Pancreas (tissue), 10 donors: ENCODE data around the gene WFIKKN1. TPM values are rescaled to one million over a fixed set of nuclear protein-coding genes. Genes with fewer than 3 reads are reported as not detected.
A peak's percentile ranks its signal among the peaks of the same experiment; 100 is the strongest.

Experiments used
- ATAC-seq, 4 donors: fragments of 200-7000 bp; cut with Tn5 transposase; one replicate each; pipeline versions ENCODE4 v1.8.0 to v1.9.1; 2020; ENCODE audit warnings: mild to moderate bottlenecking in 4 of 4, moderate library complexity in 4 of 4
- DNase-seq, 6 donors: peaks; one replicate each; pipeline ENCODE4 v3.0.0-alpha.2; 2020
- FAIRE-seq: peaks from 2 replicates; lab custom pipeline; 2012; peaks lifted over from hg19 to GRCh38; lab: Jason Lieb, UNC
- H3K27ac ChIP-seq, 4 donors: fragments of 200-600 bp; sonication (generic); 1 replicate in 3 of 4; 2 replicates in 1 of 4; pipeline versions ENCODE4 v1.5.0 to v1.8.0; 2020
- H3K27me3 ChIP-seq, 4 donors: fragments of 200-600 bp; one replicate each; pipeline ENCODE4 v1.8.0; 2021
- H3K36me3 ChIP-seq, 3 donors: fragments of 200-600 bp; sonication (generic) in 1 of 3; one replicate each; pipeline versions ENCODE4 v1.5.0 to v1.8.0; 2020 to 2021
- H3K4me1 ChIP-seq, 3 donors: fragments of 200-600 bp; one replicate each; pipeline ENCODE4 v1.8.0; 2021
- H3K4me3 ChIP-seq, 4 donors: fragments of 200-600 bp; sonication (generic) in 2 of 4; one replicate each; pipeline versions ENCODE4 v1.5.0 to v1.8.0; 2020 to 2021
- H3K9me3 ChIP-seq, 4 donors: fragments of 200-600 bp; one replicate each; pipeline ENCODE4 v1.8.0; 2021
- CTCF ChIP-seq, 4 donors: fragments of 200-600 bp; sonication (generic) in 3 of 4; IDR thresholded peaks; one replicate each; pipeline versions ENCODE4 v1.5.0 to v1.8.0; 2021; ENCODE audit warnings: antibody characterized with exemption in 4 of 4
- WGBS, 2 donors: extraction: QIAGEN DNeasy Blood & Tissue Kit; methylation state at CpG; one replicate each; pipeline ENCODE4 v1.1.7; 2013; 5-methylcytosine and 5-hydroxymethylcytosine counted together
- intact Hi-C, 3 donors: fragments of 100-400 bp; cut with DNase I; formaldehyde crosslinking; loops; one replicate each; pipeline versions ENCODE4 v1.11.1 to v1.14.2; 2022
- polyA plus RNA-seq, 2 donors: library from polyadenylated mRNA; stranded (reverse); fragments of 200-250 nt; gene quantifications; one replicate each; pipeline ENCODE4 v1.2.3, GENCODE V29; 2013
- total RNA-seq, 6 donors: library from RNA; stranded (reverse); fragmentation: NEBNext Ultra II Directional in 4 of 6; extraction: Animal tissue kit (Norgen Biotek cat#: 25700) in 4 of 6; gene quantifications; one replicate each; pipeline versions ENCODE4 v1.2.1 to v1.2.4, GENCODE V29; 2021 to 2023
- donor health status: healthy with polysubstance abuse.
- donor health status: DM: no; HTN: no; CAD: no; lungs with moderate emphysema.
- donor health status: DM: no; HTN: no; CAD: no.
- donor health status: control.
- donor health status: control.
- donor health status: Bipolar disorder and iron deficiency.
- donor health status: DM: yes; HTN: yes; CAD: no.
- donor health status: DM: no; HTN: no; CAD: no.
- donor health status: DM: no; HTN: no; CAD: no.
- donor health status: DM: yes; HTN: yes; CAD: no.

WFIKKN1 gene
- total and polyA plus RNA-seq, 8 donors: 0.75 to 13.8 (median 1.7) TPM

- intact Hi-C loops: no loop called here
- Histone ChIP-seq H3K27ac (no peak overlapping the region), H3K4me1 (peaks cover 15 to 35% (median 24%) of the 10 kb centered on the region in 3 donors), H3K4me3 (no peak overlapping the region), H3K36me3 (no peaks in the 10 kb centered on the region), H3K27me3 (no peaks in the 10 kb centered on the region), H3K9me3 (no peaks in the 10 kb centered on the region)
- DNase-seq (peak in 4 of 6 donors; percentile 20 to 84 (median 50)), ATAC-seq (no peak), FAIRE-seq (no peak)
- 63 to 74% methylated on average over 36 to 38 of the region's 38 CpGs for WGBS, 2 donors
- no peak for TF ChIP-seq CTCF (IDR thresholded peaks at IDR 0.05)
Measured at GRCh38 chr16:583815-584591, 46.8 kb upstream of the WFIKKN1 start.

GRCh38 chr16:585351-585750, 45.4 kb upstream of the WFIKKN1 start:
- Histone ChIP-seq H3K36me3 (no peaks in the 10 kb centered on the region), H3K4me3 (no peak overlapping the region), H3K4me1 (peaks cover 15 to 28% (median 17%) of the 10 kb centered on the region in 3 donors), H3K27ac (no peak overlapping the region), H3K9me3 (no peaks in the 10 kb centered on the region), H3K27me3 (no peaks in the 10 kb centered on the region)
- FAIRE-seq (no peak), ATAC-seq (no peak), DNase-seq (peak in 5 of 6 donors; percentile 38 to 91 (median 73))
- no peak for TF ChIP-seq CTCF (IDR thresholded peaks at IDR 0.05)
- 6 to 8% methylated on average over 10 of the region's 10 CpGs for WGBS, 2 donors
- intact Hi-C loops: no loop called here

GRCh38 chr16:586047-586644, 44.6 kb upstream of the WFIKKN1 start:
- DNase-seq: peak in 3 of 6 donors; percentile 19 to 71 (median 45)
- intact Hi-C loops: no loop called here
- H3K27ac ChIP-seq: no peak overlapping the region
- peaks cover 15 to 22% (median 17%) of the 10 kb centered on the region in 3 donors for H3K4me1 ChIP-seq
- 42 to 52% methylated on average over 16 of the region's 16 CpGs for WGBS, 2 donors
- no peak for ATAC-seq
- H3K9me3 ChIP-seq: no peaks in the 10 kb centered on the region
- no peak for FAIRE-seq
- H3K4me3 ChIP-seq: no peak overlapping the region
- H3K36me3 ChIP-seq: no peaks in the 10 kb centered on the region
- TF ChIP-seq CTCF (IDR thresholded peaks at IDR 0.05): no peak
- no peaks in the 10 kb centered on the region for H3K27me3 ChIP-seq

- Histone ChIP-seq H3K4me3 (peak overlapping the region in 1 of 4 donors; percentile 65), H3K4me1 (peaks cover 20 to 25% (median 22%) of the 10 kb centered on the region in 3 donors), H3K27me3 (no peaks in the 10 kb centered on the region), H3K27ac (peak overlapping the region in 1 of 4 donors; percentile 96), H3K36me3 (no peaks in the 10 kb centered on the region), H3K9me3 (no peaks in the 10 kb centered on the region)
- FAIRE-seq: no peak
- intact Hi-C loops: no loop called here
- WGBS, 2 donors: 58 to 69% methylated on average over 14 of the region's 14 CpGs
- TF ChIP-seq CTCF (IDR thresholded peaks at IDR 0.05): no peak
- peak in 5 of 6 donors; percentile 46 to 88 (median 61) for DNase-seq
- no peak for ATAC-seq
Measured at GRCh38 chr16:586645-587590, 43.9 kb upstream of the WFIKKN1 start.
